HUES6 (cell line): ENCODE results near the gene MTCP1.
A peak's percentile ranks its signal among the peaks of the same experiment; 100 is the strongest.

Experiments
- H3K27ac ChIP-seq: 2 replicates; pipeline ENCODE4 v1.7.0; 2013; ENCODE audit warnings: low read depth, mild to moderate bottlenecking, low read length, inconsistent platforms
- H3K27me3 ChIP-seq: 2 replicates; pipeline ENCODE4 v1.6.1; 2013; ENCODE audit warnings: low read length; ENCODE audit not compliant: control insufficient read depth, insufficient read depth
- H3K36me3 ChIP-seq: 2 replicates; pipeline ENCODE4 v1.6.1; 2013; ENCODE audit warnings: low read length; ENCODE audit not compliant: control insufficient read depth, insufficient read depth
- H3K4me1 ChIP-seq: 2 replicates; pipeline ENCODE4 v1.6.1; 2013; ENCODE audit warnings: low read length; ENCODE audit not compliant: control insufficient read depth, insufficient read depth
- H3K4me3 ChIP-seq: 2 replicates; pipeline ENCODE4 v1.5.1; 2013; ENCODE audit warnings: low read depth, low read length
- H3K9ac ChIP-seq: one replicate; pipeline ENCODE4 v1.6.1; 2013; ENCODE audit warnings: mild to moderate bottlenecking, low read length
- H3K9me3 ChIP-seq: 2 replicates; pipeline ENCODE4 v1.6.1; 2013; ENCODE audit warnings: low read depth, low read length; ENCODE audit not compliant: control insufficient read depth, insufficient read depth

The MTCP1 gene

DNA sequence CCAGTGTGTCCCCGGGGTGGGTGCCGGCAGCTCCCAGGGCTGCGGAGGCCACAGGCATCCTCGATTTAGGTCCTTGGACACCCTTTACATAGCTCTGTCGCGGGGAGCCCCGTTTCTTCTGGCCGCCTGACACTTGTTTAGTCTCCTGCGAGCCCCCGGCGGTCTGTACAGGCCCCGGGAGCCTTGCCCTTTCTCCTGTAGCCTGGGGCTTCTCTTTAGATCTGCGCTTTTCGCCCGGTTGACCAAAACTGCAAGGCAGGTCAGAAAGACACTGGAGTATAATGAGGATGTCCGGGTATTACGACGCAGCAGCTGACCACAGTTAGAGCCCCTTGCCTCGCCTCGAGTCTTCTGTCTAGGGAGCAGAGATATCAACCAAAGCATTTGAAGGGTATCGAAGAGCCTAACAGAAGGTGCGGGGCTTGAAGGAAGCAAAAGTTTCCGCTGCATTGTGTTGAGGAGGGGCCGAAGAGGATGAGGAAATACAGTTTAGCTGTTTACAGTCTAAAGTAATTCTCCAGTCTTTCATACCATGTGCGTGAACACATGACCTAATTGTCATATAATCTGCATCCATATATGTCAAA lies 851 bp upstream of the MTCP1 start:
- Histone ChIP-seq H3K27me3 (no peaks in the 10 kb centered on the region), H3K4me1 (no peaks in the 10 kb centered on the region; the same call in 1 of the 2 replicates), H3K9me3 (peaks cover 3% of the 10 kb centered on the region; the same call in 1 of the 2 replicates), H3K36me3 (peaks cover 24% of the 10 kb centered on the region), H3K27ac (0 out of 2 replicates have a peak overlapping the region, but pooled peaks have one; percentile 15), H3K4me3 (peak overlapping the region; percentile 89), H3K9ac (peak overlapping the region; percentile 91)

DNA sequence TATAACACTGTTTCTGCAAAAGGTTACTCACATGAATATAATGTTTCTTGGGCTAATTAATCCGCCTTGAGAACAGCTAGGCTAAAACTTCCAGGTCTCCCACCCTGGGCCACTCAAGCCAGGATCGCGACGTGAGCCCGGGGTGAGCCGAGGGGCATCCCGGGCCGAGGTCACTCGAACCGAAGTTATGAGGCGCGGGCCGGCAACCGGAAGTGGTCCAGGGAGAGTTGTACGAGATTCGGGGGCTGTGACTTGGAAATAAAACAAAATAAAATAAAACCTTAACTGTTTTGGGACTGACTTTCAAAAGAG lies 317 bp downstream of the MTCP1 start:
- Histone ChIP-seq H3K9me3 (peaks cover 3% of the 10 kb centered on the region; the same call in 1 of the 2 replicates), H3K9ac (peak overlapping the region; percentile 81), H3K27ac (peak overlapping the region; percentile 62; the same call in 1 of the 2 replicates), H3K4me1 (no peaks in the 10 kb centered on the region; the same call in 1 of the 2 replicates), H3K4me3 (peak overlapping the region; percentile 80), H3K36me3 (peaks cover 15% of the 10 kb centered on the region), H3K27me3 (no peaks in the 10 kb centered on the region)

- H3K4me1 ChIP-seq: no peaks in the 10 kb centered on the region; the same call in 1 of the 2 replicates
- H3K27ac ChIP-seq: no peak overlapping the region
- no peaks in the 10 kb centered on the region for H3K27me3 ChIP-seq
- peak overlapping the region; percentile 80 for H3K4me3 ChIP-seq
- peaks cover 3% of the 10 kb centered on the region; the same call in 1 of the 2 replicates for H3K9me3 ChIP-seq
- H3K9ac ChIP-seq: peak overlapping the region; percentile 81
- H3K36me3 ChIP-seq: peaks cover 10% of the 10 kb centered on the region
Measured at GRCh38 chrX:155070038-155070437, 898 bp downstream of the MTCP1 start.

GRCh38 chrX:155069414-155069813 lies 1.5 kb downstream of the MTCP1 start:
- Histone ChIP-seq H3K27ac (no peak overlapping the region), H3K27me3 (no peaks in the 10 kb centered on the region), H3K36me3 (peaks cover 8% of the 10 kb centered on the region; the same call in 1 of the 2 replicates), H3K4me3 (peak overlapping the region; percentile 80; the same call in 1 of the 2 replicates), H3K9ac (no peak overlapping the region), H3K9me3 (peaks cover 3% of the 10 kb centered on the region; the same call in 1 of the 2 replicates), H3K4me1 (no peaks in the 10 kb centered on the region; the same call in 1 of the 2 replicates)

DNA sequence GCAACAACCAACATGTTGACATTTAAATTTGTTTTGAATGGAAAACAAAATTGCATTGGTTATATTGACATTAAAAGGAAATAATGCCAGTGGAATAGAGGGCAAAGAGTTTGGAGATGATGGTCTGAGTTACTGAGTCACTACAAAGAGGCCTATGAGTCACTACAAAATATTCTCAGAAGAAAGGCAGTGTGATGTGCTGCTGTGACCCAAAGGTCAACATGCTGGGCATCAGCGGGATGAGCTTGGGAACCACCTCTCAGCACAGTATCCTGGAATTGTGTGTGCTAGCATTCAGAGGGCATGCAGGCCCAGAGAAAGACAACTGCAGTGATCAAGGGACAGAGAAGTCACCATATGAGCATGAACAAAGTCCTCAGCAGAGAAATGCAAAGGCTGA lies 2.8 kb downstream of the MTCP1 start:
- Histone ChIP-seq H3K9ac (no peak overlapping the region), H3K9me3 (no peaks in the 10 kb centered on the region; the same call in 1 of the 2 replicates), H3K36me3 (no peaks in the 10 kb centered on the region; the same call in 1 of the 2 replicates), H3K4me3 (no peak overlapping the region), H3K27ac (no peak overlapping the region), H3K4me1 (no peaks in the 10 kb centered on the region; the same call in 1 of the 2 replicates), H3K27me3 (no peaks in the 10 kb centered on the region)

DNA sequence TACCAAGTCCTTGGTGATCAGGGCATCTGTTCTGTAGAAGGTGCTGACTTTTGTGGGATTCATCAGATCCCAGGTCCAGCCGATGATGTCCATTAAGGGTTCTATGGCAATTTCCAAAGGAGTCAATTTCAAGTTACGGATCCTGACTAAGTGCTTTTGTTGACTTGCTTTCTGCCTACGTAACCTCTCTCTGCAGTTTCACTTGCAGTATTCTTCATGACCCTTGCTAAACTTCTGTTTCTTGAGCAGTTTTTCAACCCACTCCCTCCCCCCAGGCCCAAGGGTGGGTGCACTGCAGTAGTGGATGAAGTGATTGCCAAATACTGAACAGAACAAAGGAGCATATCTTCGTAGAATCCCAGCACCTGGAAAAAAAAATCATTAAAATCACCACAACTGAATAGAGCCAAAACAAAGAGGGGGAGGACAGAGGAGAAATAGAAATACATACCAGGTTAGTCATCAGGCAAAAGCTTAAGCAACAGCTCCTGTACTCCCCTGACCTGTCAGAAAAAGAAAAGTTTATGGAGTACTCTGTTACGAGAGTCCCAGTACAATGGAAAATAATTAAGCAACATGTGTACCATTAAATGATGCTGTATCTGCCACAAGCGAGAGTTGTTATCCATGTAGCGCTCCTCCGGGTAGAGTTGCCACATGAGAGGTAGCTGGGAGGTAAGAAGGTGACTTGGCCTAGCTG lies 5.8 kb downstream of the MTCP1 start:
- Histone ChIP-seq H3K9ac (no peak overlapping the region), H3K4me3 (no peak overlapping the region), H3K27me3 (no peaks in the 10 kb centered on the region), H3K36me3 (peaks cover 4% of the 10 kb centered on the region; the same call in 1 of the 2 replicates), H3K9me3 (no peaks in the 10 kb centered on the region; the same call in 1 of the 2 replicates), H3K27ac (no peak overlapping the region), H3K4me1 (no peaks in the 10 kb centered on the region; the same call in 1 of the 2 replicates)

DNA sequence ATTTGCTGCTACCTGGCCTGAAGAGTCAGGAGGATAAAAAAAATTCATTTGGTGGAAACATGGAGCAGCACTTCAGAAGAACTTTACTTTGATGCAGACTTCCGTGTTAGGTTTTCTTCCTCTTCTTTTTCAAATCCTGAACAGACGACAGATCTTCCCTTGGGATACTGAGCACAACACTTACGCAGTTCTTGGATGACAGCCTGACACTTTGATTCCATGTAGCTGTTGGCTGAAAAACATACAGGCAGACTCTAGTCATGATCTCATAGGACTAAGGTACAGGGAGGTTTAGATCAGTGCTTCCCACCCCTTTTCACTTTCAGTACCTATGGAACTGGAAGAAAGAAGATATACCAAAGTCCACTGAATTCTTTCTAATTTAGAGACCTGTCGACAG lies 9.2 kb downstream of the MTCP1 start:
- Histone ChIP-seq H3K36me3 (peaks cover 4% of the 10 kb centered on the region; the same call in 1 of the 2 replicates), H3K4me3 (no peak overlapping the region), H3K9ac (no peak overlapping the region), H3K4me1 (peaks cover 4% of the 10 kb centered on the region; the same call in 1 of the 2 replicates), H3K27ac (no peak overlapping the region), H3K9me3 (peaks cover 3% of the 10 kb centered on the region; the same call in 1 of the 2 replicates), H3K27me3 (no peaks in the 10 kb centered on the region; the same call in 1 of the 2 replicates)

DNA sequence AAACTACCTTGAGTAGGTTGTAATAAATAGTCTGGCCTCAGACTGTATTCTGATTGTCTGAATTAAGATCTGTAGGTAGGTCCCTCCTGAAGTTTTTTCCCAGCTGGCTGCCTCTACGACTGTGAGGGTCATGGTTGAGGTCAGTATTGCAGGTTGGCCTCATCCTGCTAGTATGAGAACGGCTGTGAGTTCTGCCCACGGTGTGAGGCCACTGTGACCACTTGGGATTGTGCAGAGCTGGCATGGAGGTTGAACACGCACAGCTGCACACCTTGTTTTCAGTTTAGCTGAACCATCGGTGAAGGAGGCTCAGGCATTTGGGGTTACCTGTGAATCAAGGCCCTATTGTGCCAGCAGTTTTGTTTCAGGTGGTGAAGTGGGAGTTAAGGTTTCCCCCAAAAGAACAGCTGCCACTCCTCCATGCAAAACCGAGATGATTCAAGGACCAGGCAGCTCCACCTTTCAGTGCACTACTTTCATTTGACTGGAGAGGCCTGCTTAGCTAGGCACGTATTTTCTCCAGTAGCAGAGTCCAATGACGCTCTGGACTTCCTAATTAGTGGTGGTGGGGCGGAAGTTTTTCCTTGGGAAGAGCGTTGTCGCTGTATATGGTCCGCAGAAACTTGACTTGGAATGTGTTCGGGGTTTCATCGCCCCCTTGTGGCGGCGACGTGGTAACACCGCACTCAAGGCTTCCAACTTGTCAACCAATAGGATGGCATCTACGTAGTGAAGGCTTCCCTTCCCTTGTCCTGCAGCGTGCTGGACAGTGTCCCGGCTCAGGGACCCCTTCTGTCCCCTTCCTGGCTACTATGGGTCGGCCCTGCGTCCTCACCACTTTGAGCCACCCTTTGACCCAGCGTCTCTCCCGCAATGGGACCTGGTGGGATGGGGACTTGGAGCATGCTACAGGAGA lies 13.8 kb downstream of the MTCP1 start:
- H3K27me3 ChIP-seq: no peaks in the 10 kb centered on the region; the same call in 1 of the 2 replicates
- peaks cover 4% of the 10 kb centered on the region; the same call in 1 of the 2 replicates for H3K4me1 ChIP-seq
- H3K4me3 ChIP-seq: peak overlapping the region; percentile 43
- H3K36me3 ChIP-seq: peaks cover 4% of the 10 kb centered on the region; the same call in 1 of the 2 replicates
- no peak overlapping the region for H3K27ac ChIP-seq
- no peak overlapping the region for H3K9ac ChIP-seq
- H3K9me3 ChIP-seq: peaks cover 6% of the 10 kb centered on the region; the same call in 1 of the 2 replicates

DNA sequence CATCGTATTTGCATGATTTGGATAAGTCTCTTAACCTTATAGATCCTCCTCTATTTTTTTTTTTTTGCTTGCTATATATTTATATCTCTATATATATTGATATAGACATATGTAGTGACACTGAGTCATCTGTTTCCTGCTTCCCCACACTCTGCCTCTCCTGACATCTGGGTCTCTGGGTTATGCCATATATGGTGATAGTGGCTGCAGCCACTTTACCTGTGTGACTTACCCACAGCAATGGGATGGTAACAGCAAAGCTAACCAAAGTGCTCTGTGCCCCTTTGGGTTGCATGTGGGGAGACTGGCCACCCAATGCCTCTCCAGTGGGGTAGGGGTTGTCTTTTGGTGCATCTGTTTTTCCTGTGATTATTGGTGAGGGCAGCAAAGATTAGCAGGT lies 14.5 kb downstream of the MTCP1 start:
- Histone ChIP-seq H3K9me3 (peaks cover 6% of the 10 kb centered on the region; the same call in 1 of the 2 replicates), H3K36me3 (peaks cover 9% of the 10 kb centered on the region), H3K9ac (no peak overlapping the region), H3K4me3 (no peak overlapping the region), H3K27me3 (no peaks in the 10 kb centered on the region; the same call in 1 of the 2 replicates), H3K27ac (no peak overlapping the region), H3K4me1 (peaks cover 4% of the 10 kb centered on the region; the same call in 1 of the 2 replicates)

- no peak overlapping the region for H3K9ac ChIP-seq
- peaks cover 4% of the 10 kb centered on the region; the same call in 1 of the 2 replicates for H3K4me1 ChIP-seq
- peaks cover 6% of the 10 kb centered on the region; the same call in 1 of the 2 replicates for H3K9me3 ChIP-seq
- H3K36me3 ChIP-seq: peaks cover 6% of the 10 kb centered on the region
- no peaks in the 10 kb centered on the region; the same call in 1 of the 2 replicates for H3K27me3 ChIP-seq
- H3K4me3 ChIP-seq: no peak overlapping the region
- H3K27ac ChIP-seq: no peak overlapping the region
Measured at GRCh38 chrX:155055494-155055893, 15.4 kb downstream of the MTCP1 start.
